SKM-1 treated with dmso at 0.1 percent for 144 hours (cell line): Measurements from ENCODE around the gene ANKRD44.
A peak's percentile ranks its signal among the peaks of the same experiment; 100 is the strongest.

ENCODE experiments used
- DNase-seq: peaks from one replicate; lab custom pipeline; 2025; ENCODE audit not compliant: unreplicated experiment; lab: John Stamatoyannopoulos, UW

Gene ANKRD44

DNA sequence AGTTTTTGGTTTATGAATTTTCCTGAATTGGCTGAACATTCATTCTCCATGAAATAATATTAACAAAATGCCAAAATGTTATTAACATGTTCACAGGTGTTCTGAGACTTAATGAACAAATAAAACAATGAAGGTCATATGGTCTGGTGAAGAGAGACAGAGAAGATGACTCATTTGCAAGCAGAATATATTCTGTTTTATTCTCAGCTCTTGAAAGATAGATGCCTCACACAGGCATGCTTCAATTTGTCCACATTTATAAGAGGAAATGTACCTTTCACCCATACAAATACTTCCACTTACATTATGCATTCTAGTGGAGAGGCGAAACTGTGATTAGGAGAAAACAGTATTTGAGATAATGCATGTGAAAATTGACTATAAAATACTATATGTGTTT, 308.7 kb downstream of the ANKRD44 start:
- no peak for DNase-seq

DNA sequence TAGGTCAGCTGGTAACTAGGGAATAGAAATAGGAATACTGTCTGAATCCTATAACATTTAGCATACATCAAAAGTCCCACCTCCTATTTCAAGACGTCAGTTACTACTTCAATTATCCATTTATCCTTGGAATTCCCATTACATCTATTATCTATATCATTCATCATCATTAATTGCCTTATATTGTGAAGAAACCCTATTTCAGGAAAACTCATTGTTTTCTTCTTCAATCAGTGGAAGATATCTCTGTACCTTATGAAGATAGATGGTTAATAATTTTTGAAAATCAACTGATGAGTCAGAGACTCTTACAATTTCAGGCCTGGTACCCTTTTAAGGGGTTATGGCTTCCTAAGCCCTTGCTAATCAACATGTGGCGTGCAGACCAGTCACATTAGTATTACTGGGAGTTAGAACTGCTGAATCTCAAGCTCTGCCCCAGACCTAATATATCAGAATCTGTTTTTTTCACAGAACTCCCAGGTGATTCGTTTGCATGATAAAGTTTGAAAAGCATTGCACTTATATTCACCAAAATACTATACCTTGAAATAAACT, 314.7 kb downstream of the ANKRD44 start:
- DNase-seq, result no peak

DNA sequence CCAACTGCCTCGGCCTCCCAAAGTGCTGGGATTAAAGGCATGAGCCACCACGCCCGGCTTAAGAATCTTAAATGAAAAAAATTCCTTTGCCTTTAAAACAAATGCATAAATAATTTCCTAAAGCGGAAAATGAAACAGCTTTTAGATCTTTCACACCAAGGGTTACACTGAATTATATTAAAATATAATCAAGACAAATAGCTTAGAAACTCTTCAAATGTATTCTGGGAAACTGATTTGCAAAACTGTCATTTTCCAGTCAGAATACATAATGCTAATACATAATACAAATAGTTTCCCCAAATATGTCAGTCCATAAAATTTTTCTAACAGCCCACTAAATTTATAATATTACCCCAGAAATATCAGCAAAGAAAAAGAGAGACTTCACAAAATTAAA, 315.8 kb downstream of the ANKRD44 start:
- DNase-seq, result no peak

DNA sequence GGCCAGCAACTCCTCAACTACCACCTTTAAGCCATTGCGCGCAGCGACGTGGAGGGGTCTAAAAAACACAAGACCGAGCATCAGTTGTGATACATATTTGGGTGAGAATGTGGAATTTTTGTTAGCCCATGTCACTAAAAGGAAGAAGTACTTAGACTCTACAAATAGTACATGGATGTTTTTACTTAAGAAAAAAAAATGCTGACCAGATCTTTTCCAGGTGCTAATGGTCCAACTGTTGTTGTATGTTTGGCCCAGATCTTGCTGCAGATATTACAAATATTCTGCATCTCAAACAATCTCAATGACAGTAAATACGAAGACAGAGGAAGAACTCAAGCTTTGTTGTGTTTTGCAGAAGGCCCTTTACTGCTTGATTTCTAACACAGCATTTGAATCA, 317.0 kb downstream of the ANKRD44 start:
- no peak for DNase-seq

DNA sequence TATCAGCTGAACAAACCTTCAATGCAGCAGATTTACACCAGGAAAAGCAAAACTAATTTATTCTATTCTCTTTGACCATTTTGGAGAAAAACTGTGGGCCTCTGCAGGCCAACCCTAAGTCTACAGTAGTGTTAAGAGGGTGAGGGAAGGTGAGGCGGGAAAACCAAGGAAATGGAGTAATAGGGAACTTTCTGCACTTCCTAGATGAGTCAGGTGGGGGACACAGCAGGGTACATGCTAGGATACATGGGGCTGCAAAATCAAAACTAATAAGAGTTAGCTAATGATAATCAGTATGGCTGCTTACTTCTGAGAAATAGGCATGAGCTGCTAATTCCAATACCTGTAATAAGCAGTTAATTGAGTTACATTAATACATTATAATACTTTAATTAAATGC, 318.1 kb downstream of the ANKRD44 start:
- no peak for DNase-seq

DNA sequence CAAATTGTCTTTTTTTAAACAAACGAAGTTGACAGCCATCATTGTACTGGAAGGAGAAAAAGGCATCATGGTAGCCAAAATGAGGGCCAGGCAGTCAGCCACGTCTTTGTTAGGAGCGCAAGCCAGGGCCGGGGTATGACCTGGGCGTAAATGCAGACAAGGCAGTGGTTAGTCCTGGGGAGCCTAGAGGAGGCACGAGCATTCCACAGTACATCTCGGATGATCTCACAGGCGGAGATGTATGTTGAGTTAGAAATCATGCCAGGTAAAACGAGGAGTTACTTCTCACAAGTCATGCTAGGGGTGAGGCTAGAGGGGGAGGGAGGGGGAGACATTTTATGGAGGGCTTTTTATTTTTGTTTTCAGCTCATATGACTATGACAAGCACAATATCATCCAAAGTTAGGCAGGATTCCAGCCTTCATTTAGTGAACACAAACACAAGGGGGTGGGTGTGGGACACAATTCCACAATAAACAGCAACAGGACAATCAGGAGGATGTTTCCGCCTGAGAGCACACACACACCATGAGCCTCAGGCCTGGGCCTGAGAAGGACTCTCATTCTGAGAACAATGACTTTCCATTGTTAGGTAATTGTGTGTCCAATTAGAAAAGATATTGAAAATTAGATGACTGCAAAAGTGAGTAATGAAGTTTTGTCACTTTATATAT, 319.7 kb downstream of the ANKRD44 start:
- no peak for DNase-seq

DNA sequence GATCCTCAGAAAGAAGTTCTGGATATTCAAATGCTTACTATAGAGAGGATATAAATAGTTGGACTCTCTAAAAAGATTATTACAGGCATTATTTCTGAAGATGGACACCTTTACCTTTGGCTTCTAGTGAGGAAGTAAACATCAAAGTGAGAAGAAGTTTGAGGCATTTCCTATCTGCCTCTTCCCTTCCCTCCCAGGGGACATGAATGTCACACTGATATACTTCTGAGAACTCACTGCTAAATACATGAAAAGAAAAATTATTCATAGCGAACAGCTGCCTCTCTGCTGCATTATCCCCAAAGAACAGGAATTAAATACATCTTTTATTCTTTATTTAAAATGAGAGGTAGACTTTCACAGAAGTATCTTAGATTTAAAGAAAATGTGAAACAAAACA, 320.5 kb downstream of the ANKRD44 start:
- no peak for DNase-seq

DNA sequence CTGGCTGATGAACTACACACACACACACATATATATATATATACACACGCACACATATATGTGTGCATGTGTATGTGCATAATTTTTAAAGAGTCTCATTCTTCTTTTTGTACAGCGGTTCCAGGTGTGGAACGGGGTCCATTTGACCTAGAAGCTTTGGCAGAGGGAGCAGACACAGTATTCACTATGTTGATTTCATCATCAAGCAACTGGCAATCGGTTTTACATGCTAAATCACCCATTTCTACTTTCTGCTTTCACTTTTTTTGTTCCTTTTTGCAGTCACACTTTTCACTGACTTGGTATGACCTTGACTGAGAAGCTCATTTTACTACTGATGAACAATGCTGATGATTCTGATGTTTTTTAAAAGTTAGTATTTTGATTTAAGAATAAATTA, 321.1 kb downstream of the ANKRD44 start:
- peak; percentile 10 for DNase-seq

DNA sequence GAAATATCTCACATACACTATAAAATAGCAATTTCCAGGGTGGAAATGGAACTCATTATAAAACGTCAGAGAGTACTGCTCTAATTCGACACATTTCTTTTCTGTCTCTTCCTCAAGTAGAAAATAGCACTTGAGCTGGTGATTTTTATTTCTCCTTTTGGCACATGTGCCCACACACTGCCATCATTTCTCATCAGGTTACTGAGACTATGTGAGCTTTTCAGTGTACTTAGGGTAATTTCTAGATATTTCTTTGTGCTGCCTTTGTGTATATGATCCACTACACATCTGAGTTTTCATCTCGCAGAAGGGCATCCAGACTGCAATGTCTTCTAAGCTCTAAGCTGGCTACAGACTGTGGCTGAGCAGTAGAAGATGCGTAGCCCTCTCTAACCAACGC, 321.9 kb downstream of the ANKRD44 start:
- DNase-seq, result no peak

DNA sequence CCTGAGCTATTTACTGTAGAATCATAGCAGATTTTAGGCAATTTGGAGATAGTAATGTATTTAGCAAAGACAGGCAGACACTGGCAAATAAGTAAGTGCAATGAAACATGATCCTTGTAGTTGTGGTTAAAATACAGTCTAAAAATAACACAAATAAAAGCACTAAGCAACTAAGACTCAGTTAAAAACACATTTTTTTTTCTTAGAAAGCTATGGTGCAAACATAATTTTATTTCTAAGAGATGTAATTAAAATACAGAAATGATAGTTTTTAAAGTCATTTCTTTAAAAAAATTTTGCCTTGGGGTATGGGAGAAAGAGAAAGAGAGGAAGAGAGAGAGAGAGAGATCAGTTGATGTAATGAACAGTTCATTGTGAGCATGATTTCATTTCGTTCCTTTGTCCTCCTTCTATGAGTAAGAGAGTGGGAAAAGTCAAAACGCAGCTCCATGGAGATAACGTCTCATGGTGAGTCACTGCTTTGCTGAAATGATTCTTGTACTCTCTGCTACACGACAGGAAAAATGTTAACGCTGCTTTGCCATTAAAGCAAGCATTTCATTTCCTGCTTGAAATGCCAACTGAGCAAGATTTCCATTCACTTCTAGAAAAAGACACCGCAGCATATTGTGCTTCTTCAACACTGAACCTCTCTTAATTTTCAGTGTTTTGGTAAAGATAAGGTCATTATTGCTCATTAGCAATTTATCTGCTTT, 322.8 kb downstream of the ANKRD44 start:
- peak; percentile 47 for DNase-seq

DNA sequence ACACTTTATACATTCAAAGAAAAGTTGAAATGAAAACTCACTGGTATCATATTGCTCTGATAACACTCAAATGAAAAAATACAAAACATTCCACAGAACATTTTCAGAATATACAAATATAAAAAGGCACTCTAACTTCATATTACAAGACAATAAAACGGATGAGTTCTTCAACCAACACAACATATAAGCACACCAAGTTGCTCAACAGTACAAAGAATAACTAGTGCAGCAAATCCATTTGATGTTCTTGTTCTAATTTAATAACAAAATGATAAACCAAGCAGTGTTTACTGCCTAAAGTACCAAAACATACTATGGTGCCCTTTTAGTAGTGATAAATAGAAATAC, 323.3 kb downstream of the ANKRD44 start:
- no peak for DNase-seq

DNA sequence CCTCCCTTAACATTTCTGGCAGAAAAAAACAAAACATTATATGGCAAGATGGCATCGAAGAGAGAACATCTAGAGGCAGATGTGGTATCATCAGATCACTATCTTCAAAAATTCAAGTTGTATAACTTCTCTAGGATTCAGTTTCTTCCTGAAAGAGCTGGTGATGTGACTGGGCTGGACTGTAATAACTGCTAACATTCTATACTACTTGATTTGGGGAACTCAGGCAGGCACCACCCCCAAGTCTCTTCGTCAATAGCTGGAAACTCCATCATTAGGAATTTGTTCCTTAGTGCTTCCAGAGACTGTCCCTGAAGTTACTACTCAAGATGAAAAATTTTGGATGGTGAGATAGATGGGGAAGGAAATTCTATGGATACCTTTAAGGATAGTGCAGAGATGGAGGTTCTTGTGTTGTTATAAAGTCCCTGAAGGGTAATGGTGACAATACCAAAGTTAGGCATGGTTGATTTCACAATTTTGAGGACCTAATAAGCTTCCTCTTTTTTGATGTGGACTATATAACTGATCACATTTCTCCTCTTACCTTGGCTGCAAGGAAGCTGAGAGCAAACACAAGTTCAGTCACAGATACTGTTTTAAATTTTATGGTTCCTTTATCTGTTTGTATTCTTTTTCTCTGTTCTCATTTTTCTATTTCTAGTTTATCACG, 324.9 kb downstream of the ANKRD44 start:
- peak; percentile 90 for DNase-seq

DNA sequence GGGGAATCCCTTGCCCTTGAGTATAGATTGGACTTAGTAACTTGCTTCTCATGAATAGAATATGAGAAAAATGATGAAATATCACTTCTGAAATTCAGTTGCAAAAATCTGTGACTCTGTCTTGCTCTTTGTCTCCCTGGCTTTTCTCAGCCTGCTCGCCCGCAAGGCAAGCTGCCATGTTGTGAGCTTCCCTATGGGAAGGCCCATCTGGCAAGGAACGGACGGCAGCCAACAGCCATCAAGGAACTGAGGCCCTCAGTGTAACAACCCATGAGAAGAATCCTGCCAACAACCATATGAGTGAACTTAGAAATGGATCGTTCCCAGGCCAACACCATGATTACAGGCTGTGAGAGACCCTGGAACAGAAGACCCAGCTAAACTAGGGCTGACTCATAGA, 325.7 kb downstream of the ANKRD44 start:
- DNase-seq, result no peak

DNA sequence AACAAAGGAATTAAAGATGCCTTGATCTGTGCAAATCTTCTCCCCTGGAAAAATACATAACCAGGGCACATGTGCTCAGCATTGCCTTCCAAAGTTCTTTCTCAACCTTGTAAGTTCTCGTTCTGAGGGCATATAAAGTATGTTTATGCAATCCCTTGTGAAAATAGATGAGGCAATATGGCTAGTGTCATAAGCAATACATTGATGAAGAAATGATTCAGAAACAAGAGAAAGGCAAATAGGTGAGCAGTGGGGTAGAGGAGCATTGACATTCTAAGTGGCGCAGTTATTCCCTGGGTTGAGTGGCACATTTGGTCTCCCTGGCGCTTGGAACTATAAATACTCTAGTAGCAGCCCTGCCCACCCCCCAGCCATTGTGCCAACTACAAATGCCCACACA, 326.6 kb downstream of the ANKRD44 start:
- DNase-seq, result peak; percentile 95

DNA sequence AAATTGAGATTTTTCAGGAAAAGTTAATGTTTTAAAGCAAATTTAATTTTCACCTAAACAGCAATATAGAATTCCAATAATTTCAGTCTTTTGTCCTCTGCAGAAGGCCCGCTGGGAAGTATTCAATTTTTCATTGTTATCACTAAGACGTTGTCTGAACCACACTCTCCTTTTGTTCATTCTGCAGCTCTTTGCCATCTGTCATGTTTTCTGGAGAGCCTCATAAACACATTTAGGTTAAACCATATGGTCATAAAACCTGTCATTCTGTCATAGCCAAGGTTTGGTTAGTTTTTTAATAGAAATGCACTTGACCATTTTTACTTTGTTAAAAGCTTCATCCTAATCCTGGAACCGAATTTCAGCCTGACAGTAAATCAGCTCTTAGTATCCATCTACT, 330.1 kb downstream of the ANKRD44 start:
- no peak for DNase-seq

DNA sequence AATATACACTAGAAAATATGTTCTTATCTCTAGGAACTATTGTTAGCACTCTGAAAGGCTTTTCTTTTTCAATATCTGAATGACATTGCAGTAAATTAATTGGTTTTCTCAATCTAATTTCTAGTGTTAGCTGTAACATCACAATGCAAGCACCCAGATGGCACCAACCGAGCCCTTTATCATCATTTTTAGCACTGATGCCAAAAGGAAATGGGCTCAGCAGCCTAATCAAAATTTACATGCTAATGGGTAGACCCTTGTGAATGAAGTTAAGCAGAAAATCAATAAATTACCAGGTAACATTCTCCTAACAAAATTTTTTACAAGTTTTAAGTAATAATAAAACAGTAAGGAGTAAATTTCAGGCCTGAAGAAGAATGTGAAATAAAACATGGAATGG, 330.6 kb downstream of the ANKRD44 start:
- no peak for DNase-seq

DNA sequence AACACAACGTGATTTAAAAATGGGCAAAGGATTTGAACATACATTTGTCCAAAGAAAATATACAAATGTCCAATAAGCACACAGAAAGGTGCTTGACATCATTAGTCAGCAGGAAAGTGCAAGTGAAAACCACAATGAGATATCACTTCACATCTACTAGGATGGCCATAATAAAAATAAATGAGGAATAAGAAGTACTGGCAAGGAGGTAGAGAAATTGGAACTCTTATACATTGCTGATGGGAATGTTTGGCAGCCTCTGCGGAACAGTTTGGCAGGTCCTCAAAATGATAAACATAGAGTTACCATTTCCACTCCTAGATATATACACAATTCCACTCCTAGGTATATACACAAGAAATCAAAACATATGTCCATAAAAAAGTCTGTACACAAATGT, 333.1 kb downstream of the ANKRD44 start:
- no peak for DNase-seq

DNA sequence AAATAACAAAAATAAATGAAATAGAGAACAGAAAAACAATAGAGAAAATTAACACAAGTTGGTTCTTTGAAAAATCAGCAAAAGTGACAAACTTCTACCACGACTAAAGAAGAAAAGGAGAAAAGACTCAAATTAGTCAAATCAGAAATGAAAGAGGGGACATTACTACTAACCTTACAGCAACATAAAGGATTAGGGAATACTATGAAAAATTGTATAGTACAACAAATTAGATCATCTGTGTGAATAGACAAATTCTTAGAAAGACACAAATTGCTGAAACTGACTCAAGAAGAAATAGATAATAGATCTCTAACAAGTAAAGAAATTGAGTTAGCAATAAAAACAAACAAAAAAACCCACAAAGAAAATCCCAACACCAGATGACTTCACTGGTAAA, 335.6 kb downstream of the ANKRD44 start:
- no peak for DNase-seq

DNA sequence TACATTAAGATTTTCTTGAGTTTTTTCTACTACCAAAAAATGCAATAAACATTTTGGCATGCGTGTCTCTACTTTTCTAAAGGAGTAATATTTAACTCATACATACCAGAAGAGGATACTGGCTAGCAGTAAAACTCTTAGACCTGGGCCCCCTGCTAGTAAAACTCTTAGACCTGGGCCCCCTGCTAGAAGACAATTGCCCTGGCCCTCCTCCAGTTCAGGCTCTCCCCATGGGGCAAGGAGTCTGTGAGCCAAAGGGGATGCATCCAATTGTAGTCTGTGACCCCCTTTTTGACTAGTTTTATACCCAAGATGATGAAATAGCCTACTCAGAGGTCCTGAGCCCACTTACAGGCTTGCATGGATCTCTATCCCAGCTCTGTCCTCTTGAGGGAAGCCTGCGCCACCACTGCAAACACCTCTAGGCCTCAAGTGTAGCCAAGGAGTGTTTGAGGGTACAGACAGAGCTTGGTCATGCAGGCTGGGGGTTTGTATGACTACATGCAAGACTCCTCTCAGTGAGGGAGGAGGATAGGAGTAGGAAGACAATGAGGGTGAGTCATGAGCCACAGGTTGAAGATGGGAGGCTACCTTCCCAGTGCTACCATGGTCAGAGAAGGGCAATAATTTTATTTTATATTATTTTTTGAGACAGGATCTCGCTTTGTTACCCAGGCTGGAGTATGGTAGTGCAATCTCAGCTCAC, 338.9 kb downstream of the ANKRD44 start:
- DNase-seq, result no peak

DNA sequence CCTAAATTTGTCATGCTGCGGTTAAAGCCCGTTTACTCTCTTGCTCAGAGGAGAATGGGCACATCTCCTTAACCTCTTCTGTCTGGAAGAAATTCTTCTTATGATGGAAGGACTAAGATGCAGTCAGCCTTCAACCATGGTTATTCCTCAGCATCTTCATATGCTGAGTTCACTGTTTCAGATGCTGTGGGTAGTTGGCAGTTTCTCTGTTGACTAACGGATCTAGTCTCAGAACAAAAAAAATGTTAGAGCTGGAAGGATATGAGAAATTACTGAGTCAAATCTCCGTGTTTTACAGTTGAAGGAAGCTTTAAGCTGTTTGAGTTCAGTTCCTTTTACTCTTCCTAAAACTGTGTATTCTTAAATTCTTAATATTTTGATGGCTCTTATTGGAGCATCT, 340.5 kb downstream of the ANKRD44 start:
- no peak for DNase-seq

DNA sequence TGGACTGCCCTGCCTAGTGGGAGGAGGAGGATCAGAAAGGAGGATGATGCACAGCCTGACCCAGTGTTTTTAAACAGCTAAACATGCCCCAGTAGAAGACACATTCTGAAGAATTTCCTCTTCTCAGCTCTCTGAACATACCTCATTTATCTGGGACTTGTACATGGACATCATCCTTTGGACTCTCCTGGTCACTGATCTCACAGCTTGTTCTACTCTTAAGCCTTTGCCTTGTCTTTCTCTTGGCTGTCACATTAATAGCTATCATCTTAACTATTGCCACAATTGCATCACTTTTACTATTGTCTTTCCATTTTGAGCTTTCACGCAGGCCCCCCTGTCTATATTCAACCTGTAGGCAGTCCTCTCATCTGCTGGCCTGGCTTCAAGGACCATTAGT, 342.1 kb downstream of the ANKRD44 start:
- no peak for DNase-seq

DNA sequence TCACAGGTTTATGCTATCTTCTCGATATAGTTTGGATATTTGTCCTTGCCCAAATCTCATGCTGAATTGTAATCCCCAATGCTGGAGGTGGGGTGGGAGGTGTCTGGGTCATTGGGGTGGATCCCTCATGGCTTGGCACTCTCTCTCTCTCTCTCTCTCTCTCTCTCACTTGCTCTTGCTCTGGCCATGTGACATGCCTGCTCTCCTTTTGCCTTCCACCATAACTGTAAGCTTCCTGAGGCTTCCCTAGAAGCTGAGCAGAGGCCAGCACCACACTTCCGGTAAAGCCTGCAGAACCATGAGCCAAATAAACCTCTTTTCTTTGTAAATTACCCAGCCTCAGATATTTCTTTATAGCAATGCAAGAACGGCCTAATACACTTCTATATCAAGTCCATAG, 342.8 kb downstream of the ANKRD44 start:
- no peak for DNase-seq
